Activated CD4-positive, alpha-beta memory T cell treated with anti-CD3 and anti-CD28 coated beads, Interleukin-2, amount 10 ng/mL, durations not matched to agents 7 days and 5 days (primary cell): ENCODE measurements around the gene NCOR2. TPM values are rescaled to one million over a fixed set of nuclear protein-coding genes. Genes with fewer than 3 reads are reported as not detected.

ENCODE experiments used
- CTCF ChIA-PET: fragments of 350-600 bp; sonication (Branson Sonifier 250); formaldehyde crosslinking; loops from one replicate; lab custom pipeline; 2021; ENCODE audit warnings: antibody characterized with exemption, inconsistent platforms; lab: Charles Lee
- POLR2A ChIA-PET: fragments of 350-600 bp; sonication (Branson Sonifier 250); formaldehyde crosslinking; loops from one replicate; lab custom pipeline; 2021; ENCODE audit warnings: antibody characterized with exemption; lab: Charles Lee
- DNase-seq: peaks from one replicate; pipeline ENCODE4 v3.0.0-alpha.2; 2020
- H3K27ac Mint-ChIP-seq: one replicate; pipeline ENCODE4 v1.8.0; 2021; ENCODE audit warnings: mild to moderate bottlenecking, mixed read lengths
- H3K27me3 Mint-ChIP-seq: one replicate; pipeline ENCODE4 v1.8.0; 2021; ENCODE audit warnings: mixed read lengths
- H3K36me3 Mint-ChIP-seq: one replicate; pipeline ENCODE4 v1.8.0; 2021; ENCODE audit warnings: low read depth, mixed read lengths
- H3K4me1 Mint-ChIP-seq: one replicate; pipeline ENCODE4 v1.8.0; 2021; ENCODE audit warnings: mixed read lengths
- H3K4me3 Mint-ChIP-seq: one replicate; pipeline ENCODE4 v1.8.0; 2021; ENCODE audit warnings: mild to moderate bottlenecking, mixed read lengths
- H3K9me3 Mint-ChIP-seq: one replicate; pipeline ENCODE4 v1.8.0; 2021; ENCODE audit warnings: mixed read lengths
- total RNA-seq, 2 experiments: library from RNA; stranded (reverse); gene quantifications; one replicate each; pipeline ENCODE4 v1.2.3, GENCODE V29; 2021

NCOR2 gene
- total RNA-seq, 2 experiments from 2014 or later = 88.9 to 90.8 TPM

DNA sequence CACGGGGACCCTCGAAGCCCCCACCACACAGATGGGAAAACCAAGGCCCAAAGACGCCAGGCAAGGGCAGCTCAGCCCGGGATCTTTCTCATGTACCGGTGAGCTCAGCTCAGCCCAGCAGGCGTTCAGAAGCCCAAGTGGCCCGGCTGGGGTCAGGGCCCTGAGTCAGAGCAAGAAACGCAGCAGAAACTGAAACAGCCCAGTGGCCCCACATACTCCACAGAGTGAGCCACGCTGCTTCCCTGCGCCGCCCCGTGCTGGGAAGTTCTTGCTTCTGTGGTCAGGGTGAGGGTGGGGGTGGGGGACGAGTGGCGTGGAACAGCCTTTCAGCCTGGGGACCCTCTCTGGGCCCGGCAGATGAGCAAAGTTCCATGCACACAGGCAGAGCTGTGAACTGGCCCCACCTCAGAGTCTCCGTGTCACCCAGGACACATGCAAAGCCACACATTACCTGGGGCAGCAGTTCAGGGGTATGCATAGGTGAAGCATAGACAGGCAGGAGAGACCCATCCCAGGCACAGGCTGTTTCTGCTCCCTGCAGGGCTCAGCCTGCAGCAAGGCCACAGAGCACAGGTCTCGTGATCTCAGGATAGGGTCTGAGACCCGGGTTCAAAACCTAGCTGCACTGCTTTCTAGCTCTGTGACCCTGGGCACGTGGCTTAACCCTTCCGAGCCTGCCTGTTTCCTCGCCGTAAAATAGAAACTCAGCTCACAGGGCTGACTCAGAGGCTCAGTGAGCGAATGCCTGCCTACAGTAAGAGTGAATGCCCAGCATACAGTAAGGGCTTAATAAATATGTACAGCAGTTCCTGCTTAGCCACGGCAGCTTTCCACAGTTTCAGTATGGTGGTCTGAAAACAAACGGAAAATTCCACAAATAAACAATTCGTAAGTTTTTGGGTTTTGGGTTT is 21.6 kb downstream of the NCOR2 start:
- Mint-ChIP-seq H3K4me3 (peak overlapping the region; percentile 24), H3K4me1 (peaks cover 46% of the 10 kb centered on the region)

DNA sequence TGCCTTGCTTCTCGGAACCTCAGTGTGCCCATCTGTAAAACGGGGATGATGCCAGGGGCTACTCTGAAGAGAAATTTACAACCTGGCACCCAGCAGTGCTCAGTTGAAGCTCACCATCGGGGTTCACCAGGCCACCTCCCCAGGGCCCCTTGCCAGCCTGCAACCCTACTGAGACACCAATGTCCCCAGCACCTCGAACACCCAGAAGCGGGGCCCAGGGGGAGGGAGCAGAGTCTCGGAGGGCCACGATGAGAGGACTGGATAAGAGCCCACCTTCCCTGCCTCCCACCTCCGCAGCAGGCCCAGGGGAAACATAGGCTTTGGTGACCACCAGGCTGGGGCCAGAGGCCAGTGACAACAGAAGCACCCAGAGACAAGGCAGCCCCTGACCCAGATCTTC is 22.4 kb downstream of the NCOR2 start:
- no peak for DNase-seq
- Mint-ChIP-seq H3K27ac (no peak overlapping the region), H3K4me1 (peaks cover 40% of the 10 kb centered on the region), H3K9me3 (no peaks in the 10 kb centered on the region), H3K27me3 (peaks cover 2% of the 10 kb centered on the region), H3K36me3 (no peaks in the 10 kb centered on the region), H3K4me3 (peak overlapping the region; percentile 24)
- POLR2A ChIA-PET = interaction anchor here (1.1 to 2.0 kb wide), 2 partner anchors 22 to 26 kb away, joined by 3 to 16 read pairs; partner anchors contain the start of gene NCOR2
- CTCF ChIA-PET = interaction anchor here (1.2 to 1.5 kb wide), 3 partner anchors 50 to 362 kb away, joined by 3 read pairs; no protein-coding TSS in a partner anchor

More for the DNA sequence above, 21.6 kb downstream of the NCOR2 start:
- no peaks in the 10 kb centered on the region for H3K9me3 Mint-ChIP-seq
- peaks cover 2% of the 10 kb centered on the region for H3K27me3 Mint-ChIP-seq
- no peaks in the 10 kb centered on the region for H3K36me3 Mint-ChIP-seq
- ChIA-PET POLR2A (interaction anchor here (0.9 to 2.0 kb wide), 6 partner anchors 17 to 93 kb away, joined by 3 to 16 read pairs (median 4); partner anchors contain the start of gene NCOR2), CTCF (interaction anchor here (1.2 to 1.5 kb wide), 4 partner anchors 51 to 361 kb away, joined by 3 to 5 read pairs (median 3); no protein-coding TSS in a partner anchor)
- DNase-seq = peak; percentile 75
- peak overlapping the region; percentile 47 for H3K27ac Mint-ChIP-seq

DNA sequence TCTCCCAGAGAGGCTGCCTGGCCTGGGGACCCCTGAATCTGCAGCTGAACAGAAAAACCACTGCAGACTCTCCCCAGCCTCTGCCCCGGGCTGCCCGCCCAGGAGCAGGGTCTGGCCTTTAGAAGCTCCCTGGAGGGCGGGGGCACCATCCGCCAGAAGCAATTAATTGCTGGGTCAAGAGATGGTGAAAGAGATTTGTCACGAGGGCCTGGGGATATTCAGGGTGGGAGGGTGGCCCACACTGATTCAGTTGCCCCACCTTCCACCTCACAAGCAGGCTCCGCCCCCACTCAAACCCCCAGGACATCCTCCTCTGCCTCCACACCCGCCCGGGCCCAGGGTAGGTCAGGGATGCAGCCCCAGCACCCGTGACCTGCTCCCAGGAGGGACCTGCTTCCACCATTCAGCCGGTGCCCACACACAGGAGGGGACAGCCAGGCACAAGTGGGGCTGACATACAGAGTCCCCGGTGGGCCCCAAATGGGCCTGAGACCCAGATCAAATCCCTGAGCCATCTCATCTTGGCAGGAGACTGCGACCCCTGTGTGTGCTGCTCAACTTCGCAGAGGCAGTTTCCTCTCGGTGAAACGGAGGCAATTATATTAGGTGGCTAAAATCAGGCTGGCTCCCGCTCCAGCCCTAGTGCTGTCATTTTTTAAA is 23.0 kb downstream of the NCOR2 start:
- Mint-ChIP-seq H3K36me3 (no peaks in the 10 kb centered on the region), H3K4me1 (peaks cover 43% of the 10 kb centered on the region), H3K27ac (no peak overlapping the region), H3K4me3 (no peak overlapping the region), H3K27me3 (peaks cover 2% of the 10 kb centered on the region), H3K9me3 (no peaks in the 10 kb centered on the region)
- ChIA-PET CTCF (no interaction called here), POLR2A (no interaction called here)
- no peak for DNase-seq

DNA sequence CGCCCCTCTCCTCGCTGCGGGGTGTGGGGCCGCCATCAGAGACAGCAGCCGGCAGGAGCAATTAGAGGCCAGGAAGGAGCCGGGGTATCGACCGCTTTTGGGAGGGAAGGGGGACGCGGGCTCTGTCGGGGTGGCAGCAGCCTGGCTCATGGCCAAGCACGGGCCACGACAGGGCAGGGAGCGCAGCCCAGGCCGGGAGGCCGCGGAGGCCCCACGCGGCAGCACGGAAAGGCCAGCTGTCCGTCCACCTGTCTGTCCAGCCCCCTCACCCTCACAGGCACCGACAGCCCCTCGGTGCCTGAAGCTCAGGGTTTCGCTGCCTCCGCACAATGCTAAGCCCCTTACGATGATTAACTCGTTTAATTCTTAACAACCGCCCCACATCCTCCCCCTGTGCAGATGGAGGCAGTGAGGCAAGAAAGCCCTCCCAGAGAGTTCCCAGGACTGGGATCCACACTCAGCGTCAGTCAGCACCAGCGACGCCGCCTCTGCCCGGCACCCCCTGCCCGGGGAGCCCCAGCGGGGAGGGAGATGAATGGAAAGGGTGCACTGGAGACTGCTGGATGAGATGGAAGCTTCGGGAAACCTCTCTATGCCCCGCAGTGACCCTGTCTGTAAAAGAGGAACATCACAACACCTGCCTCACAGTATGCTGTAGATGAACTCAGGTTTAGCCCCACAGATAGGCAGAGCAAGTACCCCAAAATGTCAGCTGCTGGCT is 23.7 kb downstream of the NCOR2 start:
- H3K9me3 Mint-ChIP-seq = no peaks in the 10 kb centered on the region
- no peaks in the 10 kb centered on the region for H3K36me3 Mint-ChIP-seq
- ChIA-PET POLR2A (no interaction called here), CTCF (no interaction called here)
- no peak overlapping the region for H3K4me3 Mint-ChIP-seq
- no peak for DNase-seq
- H3K27ac Mint-ChIP-seq = no peak overlapping the region
- H3K4me1 Mint-ChIP-seq = peaks cover 41% of the 10 kb centered on the region
- H3K27me3 Mint-ChIP-seq = peaks cover 2% of the 10 kb centered on the region

DNA sequence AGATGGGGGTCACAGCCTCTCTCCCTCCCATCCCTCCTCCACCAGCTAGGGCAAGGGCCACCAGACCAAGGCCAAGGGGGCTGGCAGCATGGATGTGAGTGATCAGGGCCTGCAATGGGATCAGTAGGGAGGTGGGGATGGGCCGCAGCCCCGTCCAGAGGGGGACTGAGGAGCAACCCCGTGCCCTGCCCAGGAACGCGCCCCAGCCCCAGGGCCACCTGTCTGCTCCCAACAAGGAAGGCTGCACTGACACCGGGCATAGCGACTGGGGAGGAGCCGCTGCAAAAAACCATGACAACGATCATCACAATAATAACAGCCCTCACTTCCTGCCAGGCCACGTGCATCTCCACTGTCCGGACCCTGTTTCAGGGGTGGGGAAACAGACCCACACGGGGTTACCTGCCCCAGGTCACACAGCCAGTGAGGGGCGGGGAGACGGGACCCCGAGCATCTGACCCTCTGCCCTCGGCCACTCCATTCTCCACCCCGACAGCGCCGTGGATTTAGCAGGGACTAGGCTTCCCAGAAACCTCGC is 24.3 kb downstream of the NCOR2 start:
- peaks cover 2% of the 10 kb centered on the region for H3K27me3 Mint-ChIP-seq
- H3K9me3 Mint-ChIP-seq = no peaks in the 10 kb centered on the region
- no peaks in the 10 kb centered on the region for H3K36me3 Mint-ChIP-seq
- ChIA-PET POLR2A (no interaction called here), CTCF (no interaction called here)
- DNase-seq = no peak
- no peak overlapping the region for H3K27ac Mint-ChIP-seq
- peaks cover 44% of the 10 kb centered on the region for H3K4me1 Mint-ChIP-seq
- H3K4me3 Mint-ChIP-seq = no peak overlapping the region

DNA sequence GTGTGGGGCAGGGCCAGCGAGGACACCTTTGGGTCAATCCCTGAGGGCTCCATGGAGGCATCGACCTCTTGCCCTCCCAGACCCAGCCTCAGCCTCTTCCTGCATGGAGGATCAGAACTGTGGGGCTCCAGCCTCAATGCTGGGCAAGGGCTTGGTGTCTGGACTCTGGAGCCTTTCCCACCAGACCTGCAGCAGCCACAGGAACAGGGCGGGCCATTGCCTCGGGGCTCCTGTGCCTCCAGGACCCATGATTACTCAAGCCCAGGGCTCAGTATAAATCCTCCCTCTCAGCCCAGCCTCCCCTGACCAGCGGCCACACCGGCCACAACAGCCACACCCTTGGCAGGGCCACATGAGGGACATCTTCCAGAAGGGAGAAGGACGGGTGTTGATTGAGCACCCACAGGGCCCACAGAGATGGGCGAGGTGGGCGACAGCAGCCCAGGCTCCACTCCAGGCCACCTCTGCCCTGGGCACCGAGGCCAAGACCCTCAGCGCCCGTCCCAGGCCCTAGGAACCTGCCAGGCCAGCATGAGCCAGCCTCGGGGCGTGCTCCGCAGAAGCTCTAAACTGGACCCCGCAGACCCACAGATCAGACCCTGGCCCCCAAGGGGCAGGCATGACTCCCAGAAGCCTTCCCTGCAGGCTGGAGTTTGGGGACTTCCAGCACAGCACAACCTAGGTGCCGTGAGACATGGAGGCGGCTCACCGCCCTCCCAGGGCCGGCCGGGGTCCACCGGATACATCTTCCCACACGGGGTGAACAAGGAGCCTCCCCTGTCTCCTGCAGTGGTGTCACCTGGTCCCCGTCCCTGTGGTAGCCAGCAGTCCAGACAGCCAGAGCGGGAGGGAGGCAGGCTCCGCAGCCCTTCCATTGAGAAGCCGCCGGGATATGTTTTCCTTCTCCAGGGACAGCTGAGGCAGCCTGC is 25.1 kb downstream of the NCOR2 start:
- no peak for DNase-seq
- Mint-ChIP-seq H3K27ac (no peak overlapping the region), H3K36me3 (no peaks in the 10 kb centered on the region), H3K4me1 (peaks cover 42% of the 10 kb centered on the region), H3K9me3 (no peaks in the 10 kb centered on the region), H3K27me3 (peaks cover 2% of the 10 kb centered on the region), H3K4me3 (no peak overlapping the region)
- ChIA-PET POLR2A (no interaction called here), CTCF (no interaction called here)

DNA sequence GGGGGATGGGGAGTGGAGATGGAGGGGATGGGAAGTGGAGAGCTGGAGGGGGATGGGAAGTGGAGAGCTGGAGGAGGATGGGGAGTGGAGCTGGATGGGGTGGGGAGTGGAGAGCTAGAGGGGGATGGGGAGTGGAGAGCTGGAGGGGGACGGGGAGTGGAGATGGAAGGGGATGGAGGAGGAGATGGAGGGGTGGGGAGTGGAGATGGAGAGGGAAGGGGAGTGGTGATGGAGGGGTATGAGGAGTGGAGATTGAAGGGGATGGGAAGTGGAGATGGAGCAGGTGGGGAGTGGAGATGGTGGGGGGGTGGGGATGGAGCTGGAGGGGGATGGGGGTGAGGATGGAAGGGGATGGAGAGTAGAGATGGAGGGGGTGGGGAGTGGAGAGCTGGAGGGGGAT is 26.1 kb downstream of the NCOR2 start:
- CTCF ChIA-PET = interaction anchor here (0.6 kb wide), 1 partner anchor 244 kb away, joined by 3 read pairs; no protein-coding TSS in a partner anchor
- POLR2A ChIA-PET = no interaction called here
- Mint-ChIP-seq H3K4me1 (peaks cover 34% of the 10 kb centered on the region), H3K4me3 (no peak overlapping the region), H3K9me3 (no peaks in the 10 kb centered on the region), H3K27me3 (peaks cover 2% of the 10 kb centered on the region), H3K27ac (no peak overlapping the region), H3K36me3 (no peaks in the 10 kb centered on the region)
- no peak for DNase-seq

DNA sequence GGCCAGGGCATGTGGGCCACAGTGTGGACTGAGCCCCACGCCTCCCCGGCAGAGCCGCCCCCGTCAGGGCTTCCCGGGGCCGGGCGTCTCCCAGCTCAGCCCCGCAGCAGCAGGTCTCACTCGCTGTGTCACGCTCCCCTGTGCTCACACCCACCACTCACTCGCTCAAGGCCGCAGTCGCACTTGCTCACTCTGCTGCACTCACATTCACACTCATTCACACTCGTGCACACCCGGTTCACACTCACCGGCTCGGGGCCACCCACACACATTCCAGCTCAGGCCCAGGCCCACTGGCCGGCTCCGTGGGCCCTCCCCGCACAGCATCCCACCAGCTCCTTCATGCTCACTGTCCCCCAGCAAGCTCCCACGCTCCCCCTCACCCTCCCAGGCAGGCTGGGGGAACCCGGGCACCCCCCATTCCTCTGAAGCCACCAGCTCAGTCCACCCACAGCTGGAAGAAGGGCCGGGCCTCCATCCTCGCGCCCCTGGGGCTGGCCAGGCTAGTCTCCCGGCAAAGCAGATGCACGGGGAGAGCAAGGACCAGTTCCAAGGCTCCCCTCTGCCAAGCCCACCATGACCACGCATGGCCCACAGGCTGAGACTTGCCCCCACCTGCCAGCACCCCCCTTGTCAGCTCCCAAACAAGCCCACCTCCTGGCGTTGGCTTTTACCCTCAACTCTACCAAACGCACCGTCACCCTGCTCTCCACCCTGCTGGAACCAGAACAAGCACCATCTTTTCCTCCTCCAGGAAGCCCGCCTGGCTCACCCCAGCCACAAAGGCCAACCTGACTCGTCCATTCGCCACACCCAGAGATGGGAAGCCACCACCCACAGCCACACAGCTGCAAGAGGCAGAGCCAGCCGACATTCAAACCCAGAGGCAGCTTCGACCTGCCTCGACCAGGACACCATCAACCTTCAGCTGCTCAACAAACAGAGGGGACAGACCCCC is 28.0 kb downstream of the NCOR2 start:
- POLR2A ChIA-PET = no interaction called here
- Mint-ChIP-seq H3K9me3 (no peaks in the 10 kb centered on the region), H3K4me3 (no peak overlapping the region), H3K4me1 (peaks cover 15% of the 10 kb centered on the region), H3K36me3 (no peaks in the 10 kb centered on the region), H3K27ac (no peak overlapping the region), H3K27me3 (peaks cover 2% of the 10 kb centered on the region)
- DNase-seq = no peak
- CTCF ChIA-PET = interaction anchor here (0.8 to 1.0 kb wide), 2 partner anchors 12 to 225 kb away, joined by 3 read pairs; no protein-coding TSS in a partner anchor

DNA sequence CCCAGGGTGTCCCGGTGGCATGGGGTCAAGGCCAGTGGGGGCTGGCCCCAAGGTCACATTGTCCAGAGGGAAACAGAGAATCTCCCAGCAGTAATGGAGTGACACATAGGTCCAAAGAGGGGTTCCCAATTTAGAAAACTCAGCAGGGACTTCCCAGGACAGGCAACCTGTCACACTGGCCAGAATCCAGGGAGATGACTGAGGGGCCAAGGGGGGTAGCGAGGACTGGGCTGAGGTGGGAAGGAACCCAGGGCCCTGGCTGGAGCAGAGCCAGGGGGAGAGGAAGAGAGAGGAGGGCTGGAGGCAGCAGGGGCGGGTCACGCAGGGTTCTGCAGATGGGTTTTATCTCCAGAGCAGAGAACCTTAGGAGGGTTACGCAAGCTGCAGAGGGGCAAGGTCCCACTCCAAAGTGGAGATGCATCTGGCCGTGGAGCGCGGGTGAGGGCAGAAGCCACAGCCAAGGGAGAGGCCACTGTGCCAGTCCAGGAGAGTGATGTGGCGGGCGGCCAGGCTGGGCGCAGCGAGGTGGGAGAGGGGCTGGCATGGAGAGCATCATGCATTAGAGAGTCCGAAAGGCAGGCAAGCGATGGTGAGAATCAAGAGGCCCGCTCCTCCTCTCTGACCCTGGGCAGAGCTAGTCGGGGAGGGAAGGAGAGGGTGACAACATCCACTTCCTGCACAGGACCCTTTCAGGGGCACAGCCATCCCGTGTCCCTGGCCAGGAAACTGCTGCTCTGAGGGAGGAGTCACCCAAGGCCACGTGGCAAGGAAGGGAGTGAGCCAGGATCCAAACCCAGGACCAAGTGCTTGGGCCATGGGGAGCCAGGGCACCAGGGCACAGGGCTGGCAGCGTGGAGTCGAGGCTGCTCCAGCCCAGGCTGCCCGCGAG is 29.0 kb downstream of the NCOR2 start:
- ChIA-PET POLR2A (no interaction called here), CTCF (no interaction called here)
- H3K4me1 Mint-ChIP-seq = peaks cover 11% of the 10 kb centered on the region
- no peaks in the 10 kb centered on the region for H3K27me3 Mint-ChIP-seq
- no peak for DNase-seq
- no peaks in the 10 kb centered on the region for H3K36me3 Mint-ChIP-seq
- no peak overlapping the region for H3K4me3 Mint-ChIP-seq
- no peaks in the 10 kb centered on the region for H3K9me3 Mint-ChIP-seq
- H3K27ac Mint-ChIP-seq = no peak overlapping the region

DNA sequence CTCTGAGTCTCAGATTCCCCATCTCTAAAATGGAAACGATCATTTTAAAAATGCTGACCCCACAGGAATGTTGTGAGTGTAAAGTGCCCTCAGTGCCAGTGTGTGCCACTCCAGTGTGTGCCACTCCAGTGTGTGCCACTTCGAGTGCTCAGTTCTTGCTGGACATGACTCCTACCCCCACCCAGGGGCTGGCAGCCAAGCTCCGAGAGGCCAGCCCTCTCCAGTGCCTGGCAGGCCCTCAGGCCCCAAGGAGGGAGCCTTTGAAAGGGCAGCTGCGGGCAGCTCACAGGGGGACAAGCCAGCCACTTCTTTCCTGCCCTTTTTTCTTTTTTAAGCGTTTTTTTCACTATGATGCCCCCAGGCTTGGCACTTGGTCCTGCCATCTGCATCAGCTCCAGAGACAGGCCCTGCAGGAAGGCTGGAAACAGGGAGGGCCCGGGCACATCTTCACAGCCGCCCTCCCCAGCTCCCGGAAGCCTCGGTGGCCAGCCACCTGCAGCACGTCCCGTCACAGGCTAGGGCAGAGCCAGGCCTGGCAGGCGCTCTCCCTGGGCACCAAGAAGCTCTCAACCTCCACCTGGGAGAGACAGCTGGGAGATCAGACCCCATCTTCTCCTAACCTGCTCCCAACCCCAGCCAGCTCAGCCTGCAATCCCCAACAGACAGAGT is 29.8 kb downstream of the NCOR2 start:
- no peak for DNase-seq
- Mint-ChIP-seq H3K9me3 (no peaks in the 10 kb centered on the region), H3K27me3 (no peaks in the 10 kb centered on the region), H3K4me3 (no peak overlapping the region), H3K4me1 (peaks cover 11% of the 10 kb centered on the region), H3K27ac (no peak overlapping the region), H3K36me3 (no peaks in the 10 kb centered on the region)
- POLR2A ChIA-PET = no interaction called here
- CTCF ChIA-PET = no interaction called here
